ENCODE results near the gene TMSB15A.
"Not testable (repeated sequence)": the region's sequence is repeated elsewhere in the genome, so short reads cannot be mapped to it uniquely, and the experiment has no call there.

TMSB15A gene

GRCh38 chrX:102517326-102517725 lies 787 bp upstream of the TMSB15A start:
- TF ChIP-seq REST (IDR thresholded peaks at IDR 0.05; ENCODE audit: insufficient replicate concordance, low read depth) (no peak), CTCF (IDR thresholded peaks at IDR 0.05; ENCODE audit: insufficient read depth, low read length) (no peak)
- Histone ChIP-seq H3K27me3 (ENCODE audit: insufficient read depth, poor library complexity, severe bottlenecking) (peaks cover 9% of the 10 kb centered on the region), H3K27ac (replicated peaks) (no peak overlapping the region), H3K4me3 (replicated peaks; ENCODE audit: insufficient read depth, low read length) (no peak overlapping the region)
- DNase-seq (ENCODE audit: low read depth in 1 of 2, low spot score in 1 of 2), result no peak

- Histone ChIP-seq H3K4me3 (replicated peaks; ENCODE audit: insufficient read depth, low read length) (no peak overlapping the region), H3K27ac (replicated peaks) (no peak overlapping the region), H3K27me3 (ENCODE audit: insufficient read depth, poor library complexity, severe bottlenecking) (peaks cover 9% of the 10 kb centered on the region)
- TF ChIP-seq SPI1 (IDR thresholded peaks at IDR 0.05; ENCODE audit: borderline replicate concordance, low read depth) (no peak), CTCF (IDR thresholded peaks at IDR 0.05; ENCODE audit: insufficient read depth, low read length) (no peak), POLR2AphosphoS5 (IDR thresholded peaks at IDR 0.05; ENCODE audit: low read depth) (no peak), REST (IDR thresholded peaks at IDR 0.05; ENCODE audit: insufficient replicate concordance, low read depth) (no peak), GABPA (IDR thresholded peaks at IDR 0.05; ENCODE audit: low read depth) (no peak)
- no peak for DNase-seq (ENCODE audit: low read depth in 1 of 2, low spot score in 1 of 2)
These were observed 2.0 kb downstream of the TMSB15A start for GRCh38 chrX:102514536-102514935.

- no peak for DNase-seq (ENCODE audit: low read depth in 1 of 2, low spot score in 1 of 2)
- no peak overlapping the region for H3K4me3 ChIP-seq (replicated peaks; ENCODE audit: insufficient read depth, low read length)
- no peak for TF ChIP-seq POLR2AphosphoS5 (IDR thresholded peaks at IDR 0.05; ENCODE audit: low read depth)
- H3K27ac ChIP-seq (replicated peaks), result no peak overlapping the region
- no peaks in the 10 kb centered on the region for H3K27me3 ChIP-seq (ENCODE audit: insufficient read depth, poor library complexity, severe bottlenecking)
These were observed 17.8 kb downstream of the TMSB15A start for GRCh38 chrX:102498732-102499131.

- H3K27ac ChIP-seq (replicated peaks), result no peak overlapping the region
- DNase-seq (ENCODE audit: low read depth in 1 of 2, low spot score in 1 of 2), result no peak
- no peak for TF ChIP-seq REST (IDR thresholded peaks at IDR 0.05; ENCODE audit: insufficient replicate concordance, low read depth)
- TF ChIP-seq POLR2AphosphoS5 (IDR thresholded peaks at IDR 0.05; ENCODE audit: low read depth), result no peak
- no peak for TF ChIP-seq SPI1 (IDR thresholded peaks at IDR 0.05; ENCODE audit: borderline replicate concordance, low read depth)
- H3K27me3 ChIP-seq (ENCODE audit: insufficient read depth, poor library complexity, severe bottlenecking), result no peaks in the 10 kb centered on the region
- no peak overlapping the region for H3K4me3 ChIP-seq (replicated peaks; ENCODE audit: insufficient read depth, low read length)
These were observed 24.8 kb downstream of the TMSB15A start for GRCh38 chrX:102491766-102492165.

- H3K27me3 ChIP-seq (ENCODE audit: insufficient read depth, poor library complexity, severe bottlenecking); DNase-seq (ENCODE audit: low read depth in 1 of 2, low spot score in 1 of 2); H3K27ac ChIP-seq (replicated peaks); H3K4me3 ChIP-seq (replicated peaks; ENCODE audit: insufficient read depth, low read length): not testable (repeated sequence)
These were observed 37.8 kb downstream of the TMSB15A start for GRCh38 chrX:102478765-102479164.

GRCh38 chrX:102471762-102472220 lies 44.7 kb downstream of the TMSB15A start, which contains the start of gene TCP11X2:
Gene TCP11X2 (minus strand): TSS chrX:102471812.
- not testable (repeated sequence) for H3K27ac ChIP-seq (replicated peaks); H3K27me3 ChIP-seq (ENCODE audit: insufficient read depth, poor library complexity, severe bottlenecking); H3K4me3 ChIP-seq (replicated peaks; ENCODE audit: insufficient read depth, low read length); DNase-seq (ENCODE audit: low read depth in 1 of 2, low spot score in 1 of 2)

- H3K4me3 ChIP-seq (replicated peaks; ENCODE audit: insufficient read depth, low read length); DNase-seq (ENCODE audit: low read depth in 1 of 2, low spot score in 1 of 2); H3K27me3 ChIP-seq (ENCODE audit: insufficient read depth, poor library complexity, severe bottlenecking); H3K27ac ChIP-seq (replicated peaks): not testable (repeated sequence)
These were observed 46.3 kb downstream of the TMSB15A start for GRCh38 chrX:102470215-102470614.

All from HL-60 (cell line).